Memory B cell (primary cell): ENCODE results near the gene PLCXD3.

ENCODE experiments used
- ATAC-seq: fragments of 150-1000 bp; cut with Tn5 transposase; 2 replicates; pipeline ENCODE4 v1.10.0; 2021; ENCODE audit warnings: low read depth, mild to moderate bottlenecking, moderate library complexity
- DNase-seq, 2 donors: peaks; one replicate each; pipeline ENCODE4 v3.0.0; 2022; ENCODE audit warnings: low spot score in 2 of 2
- H3K27ac Mint-ChIP-seq: one replicate; pipeline ENCODE4 v1.8.0; 2022; ENCODE audit warnings: mild to moderate bottlenecking, moderate library complexity, mixed read lengths
- H3K27me3 Mint-ChIP-seq: one replicate; pipeline ENCODE4 v1.8.0; 2022; ENCODE audit warnings: mixed read lengths
- H3K36me3 Mint-ChIP-seq: one replicate; pipeline ENCODE4 v1.8.0; 2022; ENCODE audit warnings: mild to moderate bottlenecking, mixed read lengths
- H3K4me1 Mint-ChIP-seq: one replicate; pipeline ENCODE4 v1.8.0; 2022; ENCODE audit warnings: mixed read lengths
- H3K4me3 Mint-ChIP-seq: one replicate; pipeline ENCODE4 v1.8.0; 2022; ENCODE audit warnings: mild to moderate bottlenecking, moderate library complexity, mixed read lengths
- H3K9me3 Mint-ChIP-seq: one replicate; pipeline ENCODE4 v1.8.0; 2022; ENCODE audit warnings: mixed read lengths

Gene PLCXD3

GRCh38 chr5:41414598-41414997 lies 95.8 kb downstream of the PLCXD3 start:
- DNase-seq (no peak), ATAC-seq (no peak)
- Mint-ChIP-seq H3K36me3 (no peaks in the 10 kb centered on the region), H3K27me3 (no peaks in the 10 kb centered on the region), H3K4me1 (no peaks in the 10 kb centered on the region), H3K27ac (no peak overlapping the region), H3K4me3 (no peak overlapping the region), H3K9me3 (no peaks in the 10 kb centered on the region)

- ATAC-seq (no peak), DNase-seq (no peak)
- no peaks in the 10 kb centered on the region for H3K36me3 Mint-ChIP-seq
- no peaks in the 10 kb centered on the region for H3K4me1 Mint-ChIP-seq
- H3K9me3 Mint-ChIP-seq: no peaks in the 10 kb centered on the region
- H3K27me3 Mint-ChIP-seq: no peaks in the 10 kb centered on the region
- H3K27ac Mint-ChIP-seq: no peak overlapping the region
- H3K4me3 Mint-ChIP-seq: no peak overlapping the region
These were observed 97.3 kb downstream of the PLCXD3 start for GRCh38 chr5:41413074-41413473.

GRCh38 chr5:41412496-41412895 lies 97.9 kb downstream of the PLCXD3 start:
- Mint-ChIP-seq H3K4me1 (no peaks in the 10 kb centered on the region), H3K9me3 (no peaks in the 10 kb centered on the region), H3K27ac (no peak overlapping the region), H3K4me3 (no peak overlapping the region), H3K36me3 (no peaks in the 10 kb centered on the region), H3K27me3 (no peaks in the 10 kb centered on the region)
- DNase-seq: no peak
- no peak for ATAC-seq

GRCh38 chr5:41410737-41411136 lies 99.7 kb downstream of the PLCXD3 start:
- Mint-ChIP-seq H3K4me1 (no peaks in the 10 kb centered on the region), H3K36me3 (no peaks in the 10 kb centered on the region), H3K27ac (no peak overlapping the region), H3K27me3 (no peaks in the 10 kb centered on the region), H3K9me3 (peaks cover under 1% of the 10 kb centered on the region), H3K4me3 (no peak overlapping the region)
- DNase-seq (no peak), ATAC-seq (no peak)

GRCh38 chr5:41410307-41410706 lies 100.1 kb downstream of the PLCXD3 start:
- no peak for ATAC-seq
- Mint-ChIP-seq H3K9me3 (peaks cover 2% of the 10 kb centered on the region), H3K27me3 (no peaks in the 10 kb centered on the region), H3K27ac (no peak overlapping the region), H3K36me3 (no peaks in the 10 kb centered on the region), H3K4me3 (no peak overlapping the region), H3K4me1 (no peaks in the 10 kb centered on the region)
- no peak for DNase-seq

- Mint-ChIP-seq H3K4me1 (no peaks in the 10 kb centered on the region), H3K36me3 (no peaks in the 10 kb centered on the region), H3K9me3 (peaks cover 2% of the 10 kb centered on the region), H3K27me3 (no peaks in the 10 kb centered on the region), H3K27ac (no peak overlapping the region), H3K4me3 (no peak overlapping the region)
- no peak for DNase-seq
- no peak for ATAC-seq
These were observed 101.5 kb downstream of the PLCXD3 start for GRCh38 chr5:41408676-41409443.

- H3K36me3 Mint-ChIP-seq: no peaks in the 10 kb centered on the region
- no peaks in the 10 kb centered on the region for H3K27me3 Mint-ChIP-seq
- H3K27ac Mint-ChIP-seq: no peak overlapping the region
- DNase-seq (no peak), ATAC-seq (no peak)
- no peaks in the 10 kb centered on the region for H3K4me1 Mint-ChIP-seq
- H3K9me3 Mint-ChIP-seq: peaks cover 2% of the 10 kb centered on the region
- H3K4me3 Mint-ChIP-seq: no peak overlapping the region
These were observed 103.5 kb downstream of the PLCXD3 start for GRCh38 chr5:41406936-41407335.

- Mint-ChIP-seq H3K36me3 (no peaks in the 10 kb centered on the region), H3K4me3 (no peak overlapping the region), H3K27ac (no peak overlapping the region), H3K27me3 (no peaks in the 10 kb centered on the region), H3K9me3 (peaks cover 2% of the 10 kb centered on the region), H3K4me1 (no peaks in the 10 kb centered on the region)
- DNase-seq (no peak), ATAC-seq (no peak)
These were observed 104.0 kb downstream of the PLCXD3 start for GRCh38 chr5:41406424-41406823.

- Mint-ChIP-seq H3K27me3 (no peaks in the 10 kb centered on the region), H3K9me3 (peaks cover 3% of the 10 kb centered on the region), H3K4me3 (no peak overlapping the region), H3K36me3 (no peaks in the 10 kb centered on the region), H3K4me1 (no peaks in the 10 kb centered on the region), H3K27ac (no peak overlapping the region)
- no peak for ATAC-seq
- DNase-seq: no peak
These were observed 105.6 kb downstream of the PLCXD3 start for GRCh38 chr5:41404757-41405156.

GRCh38 chr5:41403846-41404245 lies 106.6 kb downstream of the PLCXD3 start:
- no peaks in the 10 kb centered on the region for H3K27me3 Mint-ChIP-seq
- H3K36me3 Mint-ChIP-seq: no peaks in the 10 kb centered on the region
- DNase-seq: no peak
- no peak overlapping the region for H3K4me3 Mint-ChIP-seq
- ATAC-seq: no peak
- H3K4me1 Mint-ChIP-seq: no peaks in the 10 kb centered on the region
- peaks cover 8% of the 10 kb centered on the region for H3K9me3 Mint-ChIP-seq
- no peak overlapping the region for H3K27ac Mint-ChIP-seq

- H3K27me3 Mint-ChIP-seq: no peaks in the 10 kb centered on the region
- H3K4me1 Mint-ChIP-seq: no peaks in the 10 kb centered on the region
- DNase-seq (no peak), ATAC-seq (no peak)
- no peak overlapping the region for H3K4me3 Mint-ChIP-seq
- peaks cover 10% of the 10 kb centered on the region for H3K9me3 Mint-ChIP-seq
- no peak overlapping the region for H3K27ac Mint-ChIP-seq
- no peaks in the 10 kb centered on the region for H3K36me3 Mint-ChIP-seq
These were observed 107.6 kb downstream of the PLCXD3 start for GRCh38 chr5:41402845-41403244.

GRCh38 chr5:41399839-41400238 lies 110.6 kb downstream of the PLCXD3 start:
- no peaks in the 10 kb centered on the region for H3K36me3 Mint-ChIP-seq
- H3K27ac Mint-ChIP-seq: no peak overlapping the region
- H3K4me3 Mint-ChIP-seq: no peak overlapping the region
- peaks cover 13% of the 10 kb centered on the region for H3K9me3 Mint-ChIP-seq
- no peaks in the 10 kb centered on the region for H3K4me1 Mint-ChIP-seq
- ATAC-seq (no peak), DNase-seq (no peak)
- no peaks in the 10 kb centered on the region for H3K27me3 Mint-ChIP-seq

GRCh38 chr5:41392016-41392415 lies 118.4 kb downstream of the PLCXD3 start:
- no peak for DNase-seq
- no peak for ATAC-seq
- H3K4me1 Mint-ChIP-seq: no peaks in the 10 kb centered on the region
- H3K36me3 Mint-ChIP-seq: no peaks in the 10 kb centered on the region
- peaks cover 11% of the 10 kb centered on the region for H3K9me3 Mint-ChIP-seq
- H3K27ac Mint-ChIP-seq: no peak overlapping the region
- H3K4me3 Mint-ChIP-seq: no peak overlapping the region
- H3K27me3 Mint-ChIP-seq: no peaks in the 10 kb centered on the region

- ATAC-seq: no peak
- no peak for DNase-seq
- no peak overlapping the region for H3K4me3 Mint-ChIP-seq
- peaks cover 2% of the 10 kb centered on the region for H3K9me3 Mint-ChIP-seq
- no peaks in the 10 kb centered on the region for H3K27me3 Mint-ChIP-seq
- H3K4me1 Mint-ChIP-seq: no peaks in the 10 kb centered on the region
- H3K27ac Mint-ChIP-seq: no peak overlapping the region
- H3K36me3 Mint-ChIP-seq: no peaks in the 10 kb centered on the region
These were observed 135.8 kb downstream of the PLCXD3 start for GRCh38 chr5:41374631-41375030.

- Mint-ChIP-seq H3K27ac (no peak overlapping the region), H3K27me3 (no peaks in the 10 kb centered on the region)
- no peak for ATAC-seq
These were observed 137.2 kb downstream of the PLCXD3 start for GRCh38 chr5:41373230-41373629.

More at GRCh38 chr5:41373230-41373629, 137.2 kb downstream of the PLCXD3 start:
- Mint-ChIP-seq H3K4me1 (no peaks in the 10 kb centered on the region), H3K4me3 (no peak overlapping the region), H3K9me3 (peaks cover 2% of the 10 kb centered on the region), H3K36me3 (no peaks in the 10 kb centered on the region)
- DNase-seq: no peak
